Upper lobe of left lung (tissue), 6 donors: ENCODE results near the gene ASB4. TPM values are rescaled to one million over a fixed set of nuclear protein-coding genes. Genes with fewer than 3 reads are reported as not detected.

Source experiments
- ATAC-seq, 2 donors: fragments of 200-7000 bp; cut with Tn5 transposase; one replicate each; pipeline ENCODE4 v1.9.1; 2022; ENCODE audit warnings: mild to moderate bottlenecking in 2 of 2, moderate library complexity in 2 of 2; ENCODE audit not compliant: low FRiP score in 2 of 2
- DNase-seq, 2 donors: peaks; one replicate each; pipeline ENCODE4 v3.0.0-alpha.2; 2019 to 2020
- H3K27ac ChIP-seq, 4 donors: fragments of 200-600 bp; sonication (generic); one replicate each; pipeline ENCODE4 v1.5.1; 2016 to 2019
- H3K27me3 ChIP-seq, 4 donors: fragments of 200-600 bp; sonication (generic); one replicate each; pipeline ENCODE4 v1.5.1; 2017 to 2019
- H3K36me3 ChIP-seq, 4 donors: fragments of 200-600 bp; sonication (generic); one replicate each; pipeline ENCODE4 v1.5.1; 2016 to 2019
- H3K4me1 ChIP-seq, 4 donors: fragments of 200-600 bp; sonication (generic); one replicate each; pipeline ENCODE4 v1.5.1; 2018 to 2019
- H3K4me3 ChIP-seq, 4 donors: fragments of 200-600 bp; sonication (generic); one replicate each; pipeline ENCODE4 v1.5.1; 2017 to 2019; ENCODE audit warnings: mild to moderate bottlenecking in 2 of 4, moderate library complexity in 1 of 4
- H3K9me3 ChIP-seq, 4 donors: fragments of 200-600 bp; sonication (generic); one replicate each; pipeline ENCODE4 v1.5.1; 2018 to 2019
- EP300 ChIP-seq, 4 donors: sonication (generic); formaldehyde crosslinking; IDR thresholded peaks; one replicate each; pipeline ENCODE4 v1.5.1; 2017; ENCODE audit warnings: antibody characterized with exemption in 4 of 4, control low read depth in 2 of 4
- POLR2A ChIP-seq, 4 donors: fragments of 450-650 bp; IDR thresholded peaks; one replicate each; pipeline ENCODE4 v1.5.1; 2016 to 2017; ENCODE audit warnings: antibody characterized with exemption in 4 of 4, mild to moderate bottlenecking in 2 of 4
- POLR2AphosphoS5 ChIP-seq, 2 donors: sonication (generic); formaldehyde crosslinking; IDR thresholded peaks; one replicate each; pipeline ENCODE4 v1.5.1; 2017; ENCODE audit warnings: antibody characterized with exemption in 2 of 2
- WGBS, 2 donors: methylation state at CpG; one replicate each; pipeline ENCODE4 v1.1.5; 2017 to 2018; 5-methylcytosine and 5-hydroxymethylcytosine counted together
- total RNA-seq, 6 donors: library from RNA; depleted of rRNA in 4 of 6; stranded (reverse); fragments of >200 nt in 4 of 6; gene quantifications; one replicate each; pipeline versions ENCODE4 v1.1.0 to v1.2.1, GENCODE V29; 2016 to 2021
- TF ChIP-seq, protein P1 (sequence below), 6 experiments: fragments of 450-650 bp in 4 of 6; fragments of 200-600 bp in 2 of 6; sonication (generic) in 2 of 6; IDR thresholded peaks; one replicate each; pipeline ENCODE4 v1.5.1; 2016 to 2019; ENCODE audit warnings: antibody characterized with exemption in 6 of 6
- donor health status: DM: no; HTN: no; CAD: no; lungs with moderate emphysema.
- donor health status: DM: no; HTN: yes; CAD: no; lungs with severe emphysema.

ASB4 gene
- total RNA-seq, 6 donors from 2014 or later = 0.20 to 2.4 (median 1.0) TPM; not detected in 1

DNA sequence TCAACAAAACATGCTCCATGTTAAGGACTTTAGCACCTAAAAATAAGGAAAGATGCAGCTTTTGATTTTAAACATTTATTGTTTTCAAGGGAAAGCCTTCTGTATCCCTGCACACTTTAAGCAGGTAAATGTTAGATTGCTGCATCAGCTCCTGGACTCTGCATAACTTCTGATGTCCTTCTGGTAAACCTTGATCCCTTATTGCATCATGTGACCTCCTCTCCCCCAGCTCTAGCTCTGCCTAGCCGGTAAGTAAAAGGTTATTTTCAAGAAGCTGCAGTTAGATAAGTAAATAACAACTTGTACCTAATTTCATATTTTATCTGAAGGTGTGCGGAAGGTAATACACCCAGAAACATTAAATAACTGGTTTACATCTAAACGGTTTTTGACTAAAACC lies 73.1 kb downstream of the ASB4 start:
- Histone ChIP-seq H3K9me3 (no peaks in the 10 kb centered on the region), H3K4me3 (no peak overlapping the region), H3K27me3 (no peaks in the 10 kb centered on the region), H3K27ac (no peak overlapping the region), H3K4me1 (peaks cover 0 to 4% (median 0%) of the 10 kb centered on the region in 4 donors), H3K36me3 (no peaks in the 10 kb centered on the region)
- DNase-seq (no peak), ATAC-seq (no peak)
- WGBS, 2 donors = 80 to 85% methylated on average over 3 of the region's 3 CpGs
- no peak for TF ChIP-seq POLR2A (IDR thresholded peaks at IDR 0.05)
- TF ChIP-seq POLR2AphosphoS5 (IDR thresholded peaks at IDR 0.05) = no peak
- TF ChIP-seq, protein P1, sequence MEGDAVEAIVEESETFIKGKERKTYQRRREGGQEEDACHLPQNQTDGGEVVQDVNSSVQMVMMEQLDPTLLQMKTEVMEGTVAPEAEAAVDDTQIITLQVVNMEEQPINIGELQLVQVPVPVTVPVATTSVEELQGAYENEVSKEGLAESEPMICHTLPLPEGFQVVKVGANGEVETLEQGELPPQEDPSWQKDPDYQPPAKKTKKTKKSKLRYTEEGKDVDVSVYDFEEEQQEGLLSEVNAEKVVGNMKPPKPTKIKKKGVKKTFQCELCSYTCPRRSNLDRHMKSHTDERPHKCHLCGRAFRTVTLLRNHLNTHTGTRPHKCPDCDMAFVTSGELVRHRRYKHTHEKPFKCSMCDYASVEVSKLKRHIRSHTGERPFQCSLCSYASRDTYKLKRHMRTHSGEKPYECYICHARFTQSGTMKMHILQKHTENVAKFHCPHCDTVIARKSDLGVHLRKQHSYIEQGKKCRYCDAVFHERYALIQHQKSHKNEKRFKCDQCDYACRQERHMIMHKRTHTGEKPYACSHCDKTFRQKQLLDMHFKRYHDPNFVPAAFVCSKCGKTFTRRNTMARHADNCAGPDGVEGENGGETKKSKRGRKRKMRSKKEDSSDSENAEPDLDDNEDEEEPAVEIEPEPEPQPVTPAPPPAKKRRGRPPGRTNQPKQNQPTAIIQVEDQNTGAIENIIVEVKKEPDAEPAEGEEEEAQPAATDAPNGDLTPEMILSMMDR (IDR thresholded peaks at IDR 0.05) = no peak
- no peak for TF ChIP-seq EP300 (IDR thresholded peaks at IDR 0.05)

DNA sequence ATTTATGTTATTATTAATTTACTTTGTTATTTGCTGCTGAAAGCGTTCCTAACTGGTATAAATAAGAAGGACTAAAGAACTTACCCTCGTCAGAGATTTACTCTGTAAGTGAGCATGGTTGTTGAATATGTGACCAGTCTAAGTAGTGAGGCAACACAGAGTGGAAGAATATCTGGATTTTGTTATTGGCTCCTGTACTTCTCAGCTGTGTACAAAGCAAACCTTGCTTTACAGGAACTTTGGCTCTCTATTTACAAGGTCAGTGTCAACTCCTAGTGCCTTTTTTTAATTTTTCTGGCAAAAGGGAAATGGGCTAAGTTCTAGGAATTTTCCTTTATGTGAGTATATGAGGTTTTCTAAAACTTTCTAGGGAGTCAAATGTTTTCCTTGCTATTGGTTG lies 74.9 kb downstream of the ASB4 start:
- Histone ChIP-seq H3K9me3 (no peaks in the 10 kb centered on the region), H3K4me3 (no peak overlapping the region), H3K27ac (no peak overlapping the region), H3K27me3 (no peaks in the 10 kb centered on the region), H3K4me1 (no peaks in the 10 kb centered on the region), H3K36me3 (no peaks in the 10 kb centered on the region)
- WGBS, 2 donors = 81 to 89% methylated on average over 2 of the region's 2 CpGs
- no peak for TF ChIP-seq POLR2A (IDR thresholded peaks at IDR 0.05)
- ATAC-seq (no peak), DNase-seq (no peak)

DNA sequence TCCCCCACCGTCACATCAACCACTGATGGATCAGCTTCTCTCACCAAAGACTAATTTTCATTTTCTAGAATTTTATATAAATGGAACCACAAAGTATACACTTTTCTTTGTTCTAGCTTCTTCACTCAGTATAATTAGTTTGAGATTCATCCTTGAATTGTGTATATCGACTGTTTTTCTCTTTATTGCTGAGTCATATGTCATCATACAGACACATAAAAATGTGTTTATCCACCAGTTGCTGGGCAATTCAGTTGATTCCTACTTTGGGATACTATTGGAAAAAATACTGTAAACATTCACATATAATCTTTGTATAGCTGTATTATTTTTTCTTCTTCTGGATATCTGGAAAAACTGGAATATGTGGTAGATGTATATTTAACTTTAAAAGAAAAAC lies 84.0 kb downstream of the ASB4 start:
- no peak for TF ChIP-seq EP300 (IDR thresholded peaks at IDR 0.05)
- TF ChIP-seq, protein P1 (IDR thresholded peaks at IDR 0.05) = no peak
- TF ChIP-seq POLR2AphosphoS5 (IDR thresholded peaks at IDR 0.05) = no peak
- TF ChIP-seq POLR2A (IDR thresholded peaks at IDR 0.05) = no peak
- H3K4me1 ChIP-seq = no peaks in the 10 kb centered on the region
- no peak overlapping the region for H3K4me3 ChIP-seq
- no peak overlapping the region for H3K27ac ChIP-seq
- H3K36me3 ChIP-seq = no peaks in the 10 kb centered on the region
- WGBS, 2 donors = 89 to 94% methylated on average over 2 of the region's 2 CpGs
- no peaks in the 10 kb centered on the region for H3K27me3 ChIP-seq
- ATAC-seq (no peak), DNase-seq (no peak)
- H3K9me3 ChIP-seq = no peaks in the 10 kb centered on the region

DNA sequence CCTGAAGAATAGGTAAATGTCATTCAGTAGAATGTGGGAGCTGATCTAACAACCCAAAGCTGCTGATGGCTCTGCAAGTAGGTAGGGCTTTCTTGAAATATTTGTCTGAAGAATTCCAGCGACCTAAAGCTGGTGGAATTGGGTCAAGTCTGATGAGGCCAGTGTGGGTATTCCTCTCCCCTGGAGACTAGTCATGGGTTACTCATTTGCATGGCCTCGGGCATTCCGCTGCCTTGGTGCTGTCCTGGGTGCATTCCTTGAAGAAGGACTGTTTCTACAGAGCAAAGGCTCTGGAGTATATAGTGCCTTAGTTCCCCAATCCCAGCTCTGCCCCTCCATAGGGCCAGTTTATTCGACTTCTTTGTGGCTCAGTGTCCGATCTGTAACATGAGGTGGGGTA lies 91.4 kb downstream of the ASB4 start:
- H3K27ac ChIP-seq = no peak overlapping the region
- DNase-seq = no peak
- no peaks in the 10 kb centered on the region for H3K36me3 ChIP-seq
- H3K4me1 ChIP-seq = no peaks in the 10 kb centered on the region
- no peak for ATAC-seq
- TF ChIP-seq POLR2AphosphoS5 (IDR thresholded peaks at IDR 0.05) = no peak
- TF ChIP-seq EP300 (IDR thresholded peaks at IDR 0.05) = no peak
- no peak for TF ChIP-seq POLR2A (IDR thresholded peaks at IDR 0.05)
- TF ChIP-seq, protein P1 (IDR thresholded peaks at IDR 0.05) = no peak
- 76 to 79% methylated on average over 5 of the region's 5 CpGs for WGBS, 2 donors
- no peaks in the 10 kb centered on the region for H3K9me3 ChIP-seq
- no peak overlapping the region for H3K4me3 ChIP-seq
- no peaks in the 10 kb centered on the region for H3K27me3 ChIP-seq

DNA sequence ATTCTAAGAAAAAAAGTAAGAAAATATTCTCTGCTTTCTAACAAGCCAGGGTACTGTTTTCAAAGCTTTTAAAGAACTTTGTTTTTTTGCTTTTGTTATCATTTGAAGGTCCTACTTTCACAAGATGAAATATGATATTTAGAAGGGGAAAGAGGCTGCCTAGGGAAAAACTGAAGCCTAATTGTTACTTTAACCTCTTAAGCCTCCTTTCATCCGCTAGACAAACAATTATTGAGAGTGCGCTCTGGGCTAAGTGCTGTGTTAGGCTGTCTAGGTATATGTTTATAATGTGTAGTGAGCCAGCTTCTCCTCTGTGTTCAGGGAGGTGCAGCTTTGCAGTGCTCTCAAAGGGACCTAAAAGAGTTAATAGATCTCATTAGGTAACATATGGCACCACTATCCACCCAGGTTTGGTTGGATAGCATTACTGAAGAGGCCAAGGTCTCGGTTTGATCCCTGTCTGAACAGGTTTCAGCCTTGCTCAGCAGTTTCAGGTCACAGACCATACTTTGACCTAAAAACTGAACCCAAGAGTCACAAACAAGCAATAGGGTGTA lies 92.6 kb downstream of the ASB4 start:
- ATAC-seq (no peak), DNase-seq (no peak)
- Histone ChIP-seq H3K9me3 (no peaks in the 10 kb centered on the region), H3K27me3 (no peaks in the 10 kb centered on the region), H3K27ac (no peak overlapping the region), H3K36me3 (peaks cover 0 to 3% (median 0%) of the 10 kb centered on the region in 4 donors), H3K4me1 (no peaks in the 10 kb centered on the region), H3K4me3 (no peak overlapping the region)
- 54 to 58% methylated on average over 3 of the region's 3 CpGs for WGBS, 2 donors
- TF ChIP-seq POLR2AphosphoS5 (IDR thresholded peaks at IDR 0.05) (no peak), POLR2A (IDR thresholded peaks at IDR 0.05) (no peak), EP300 (IDR thresholded peaks at IDR 0.05) (no peak)
- TF ChIP-seq, protein P1 (IDR thresholded peaks at IDR 0.05) = no peak
